ENCODE results near the gene CENPF. TPM values are rescaled to one million over a fixed set of nuclear protein-coding genes. Genes with fewer than 3 reads are reported as not detected.

Gene CENPF
- total RNA-seq, 3 donors from 2014 or later = 1.3 to 4.0 (median 1.9) TPM

GRCh38 chr1:214658785-214659184, 55.8 kb downstream of the CENPF start:
- H3K36me3 ChIP-seq = no peaks in the 10 kb centered on the region
- H3K27me3 ChIP-seq = no peaks in the 10 kb centered on the region
- intact Hi-C loops (cut with DNase I; ENCODE audit: low total_unique reads) = no loop called here
- DNase-seq (ENCODE audit: low spot score in 2 of 2) = no peak
- H3K4me3 ChIP-seq = no peak overlapping the region
- H3K4me1 ChIP-seq = peaks cover 0 to 5% of the 10 kb centered on the region in 2 donors
- no peak overlapping the region for H3K27ac ChIP-seq
- no peaks in the 10 kb centered on the region for H3K9me3 ChIP-seq
- TF ChIP-seq POLR2AphosphoS5 (IDR thresholded peaks at IDR 0.05) (no peak), CTCF (IDR thresholded peaks at IDR 0.05) (peak in 2 of 3 donors; percentile 35 to 40), POLR2A (IDR thresholded peaks at IDR 0.05) (no peak)

GRCh38 chr1:214660190-214660589, 57.2 kb downstream of the CENPF start:
- Histone ChIP-seq H3K36me3 (no peaks in the 10 kb centered on the region), H3K27me3 (no peaks in the 10 kb centered on the region), H3K9me3 (no peaks in the 10 kb centered on the region), H3K27ac (no peak overlapping the region), H3K4me1 (peaks cover 0 to 5% of the 10 kb centered on the region in 2 donors), H3K4me3 (no peak overlapping the region)
- DNase-seq (ENCODE audit: low spot score in 2 of 2) = no peak
- intact Hi-C loops (cut with DNase I; ENCODE audit: low total_unique reads) = no loop called here
- TF ChIP-seq CTCF (IDR thresholded peaks at IDR 0.05) = no peak
- TF ChIP-seq POLR2A (IDR thresholded peaks at IDR 0.05) = no peak
- no peak for TF ChIP-seq POLR2AphosphoS5 (IDR thresholded peaks at IDR 0.05)

GRCh38 chr1:214660900-214661299, 57.9 kb downstream of the CENPF start:
- H3K9me3 ChIP-seq = no peaks in the 10 kb centered on the region
- peak in 1 of 2 donors; percentile 20 for DNase-seq (ENCODE audit: low spot score in 2 of 2)
- H3K4me1 ChIP-seq = peaks cover 0 to 5% of the 10 kb centered on the region in 2 donors
- intact Hi-C loops (cut with DNase I; ENCODE audit: low total_unique reads) = no loop called here
- H3K4me3 ChIP-seq = no peak overlapping the region
- TF ChIP-seq CTCF (IDR thresholded peaks at IDR 0.05) = peak in 2 of 3 donors; percentile 22 to 45
- no peak for TF ChIP-seq POLR2AphosphoS5 (IDR thresholded peaks at IDR 0.05)
- H3K27me3 ChIP-seq = no peaks in the 10 kb centered on the region
- no peaks in the 10 kb centered on the region for H3K36me3 ChIP-seq
- no peak overlapping the region for H3K27ac ChIP-seq

GRCh38 chr1:214662223-214662785, 59.3 kb downstream of the CENPF start:
- intact Hi-C loops (cut with DNase I; ENCODE audit: low total_unique reads) = no loop called here
- no peak for TF ChIP-seq POLR2AphosphoS5 (IDR thresholded peaks at IDR 0.05)
- no peak for TF ChIP-seq POLR2A (IDR thresholded peaks at IDR 0.05)
- no peak for TF ChIP-seq CTCF (IDR thresholded peaks at IDR 0.05)

GRCh38 chr1:214664651-214665433, 61.8 kb downstream of the CENPF start:
- no peaks in the 10 kb centered on the region for H3K4me1 ChIP-seq
- H3K9me3 ChIP-seq = no peaks in the 10 kb centered on the region
- no peaks in the 10 kb centered on the region for H3K27me3 ChIP-seq
- intact Hi-C loops (cut with DNase I; ENCODE audit: low total_unique reads) = no loop called here
- no peak for DNase-seq (ENCODE audit: low spot score in 2 of 2)
- no peak overlapping the region for H3K27ac ChIP-seq
- H3K4me3 ChIP-seq = no peak overlapping the region
- TF ChIP-seq POLR2A (IDR thresholded peaks at IDR 0.05) (no peak), CTCF (IDR thresholded peaks at IDR 0.05) (no peak), POLR2AphosphoS5 (IDR thresholded peaks at IDR 0.05) (no peak)
- H3K36me3 ChIP-seq = no peaks in the 10 kb centered on the region

More at GRCh38 chr1:214662223-214662785, 59.3 kb downstream of the CENPF start:
- Histone ChIP-seq H3K4me3 (no peak overlapping the region), H3K4me1 (peaks cover 0 to 5% of the 10 kb centered on the region in 2 donors), H3K9me3 (no peaks in the 10 kb centered on the region), H3K36me3 (no peaks in the 10 kb centered on the region), H3K27me3 (no peaks in the 10 kb centered on the region), H3K27ac (no peak overlapping the region)
- DNase-seq (ENCODE audit: low spot score in 2 of 2) = no peak
